SK-N-SH (cell line): ENCODE data around the gene KCNJ11.

Experiments
- CTCF ChIP-seq: fragments of 200-600 bp; sonication (generic); IDR thresholded peaks from 2 replicates; pipeline ENCODE4 v1.6.1; 2017; ENCODE audit warnings: antibody characterized with exemption, mild to moderate bottlenecking, moderate library complexity
- EP300 ChIP-seq, 2 experiments: IDR thresholded peaks; 2 replicates each; pipeline versions ENCODE4 v1.4.0 to v1.6.1; 2012; ENCODE audit warnings: borderline replicate concordance in 1 of 2, low read depth in 1 of 2, low read length in 1 of 2
- MAX ChIP-seq: IDR thresholded peaks from 2 replicates; pipeline ENCODE4 v1.4.0; 2012; ENCODE audit warnings: low read depth
- MXI1 ChIP-seq: IDR thresholded peaks from 2 replicates; pipeline ENCODE4 v1.6.1; 2012; ENCODE audit warnings: mild to moderate bottlenecking, low read depth, low read length, improper control_type of control experiment
- POLR2AphosphoS5 ChIP-seq: IDR thresholded peaks from 2 replicates; pipeline ENCODE4 v1.6.1; 2012; ENCODE audit warnings: low read depth, low read length
- YY1 ChIP-seq: IDR thresholded peaks from 2 replicates; pipeline ENCODE4 v1.4.0; 2012; ENCODE audit warnings: low read depth, mild to moderate bottlenecking

GRCh38 chr11:17347676-17348075 lies 40.8 kb downstream of the KCNJ11 start:
- TF ChIP-seq MAX = no peak
- no peak for TF ChIP-seq EP300 (IDR thresholded peaks at IDR 0.05; ENCODE audit: borderline replicate concordance in 1 of 2, low read depth in 1 of 2, low read length in 1 of 2)
- no peak for TF ChIP-seq YY1
- TF ChIP-seq CTCF = no peak
- no peak for TF ChIP-seq POLR2AphosphoS5
- no peak for TF ChIP-seq MXI1
